Stimulated activated naive CD8-positive, alpha-beta T cell treated with anti-CD3 and anti-CD28 coated beads, Interleukin-15, Interleukin-2, amounts not matched to agents 100 U/mL and 50 U/mL, for 24 hours (primary cell): ENCODE data around the gene PLCXD3.

Source experiments
- ATAC-seq: fragments of 150-1000 bp; cut with Tn5 transposase; one replicate; pipeline ENCODE4 v1.10.0; 2021
- DNase-seq: peaks from one replicate; pipeline ENCODE4 v3.0.0; 2021

The PLCXD3 gene

GRCh38 chr5:41413074-41413473 is 97.3 kb downstream of the PLCXD3 start:
- ATAC-seq (no peak), DNase-seq (no peak)

- ATAC-seq: no peak
- no peak for DNase-seq
These were observed 97.9 kb downstream of the PLCXD3 start for GRCh38 chr5:41412496-41412895.

- ATAC-seq (no peak), DNase-seq (no peak)
These were observed 99.7 kb downstream of the PLCXD3 start for GRCh38 chr5:41410737-41411136.

GRCh38 chr5:41410307-41410706 is 100.1 kb downstream of the PLCXD3 start:
- ATAC-seq (no peak), DNase-seq (no peak)

- ATAC-seq (no peak), DNase-seq (no peak)
These were observed 101.5 kb downstream of the PLCXD3 start for GRCh38 chr5:41408676-41409443.

GRCh38 chr5:41406936-41407335 is 103.5 kb downstream of the PLCXD3 start:
- DNase-seq (no peak), ATAC-seq (no peak)

- ATAC-seq: no peak
- DNase-seq: no peak
These were observed 104.0 kb downstream of the PLCXD3 start for GRCh38 chr5:41406424-41406823.

- ATAC-seq: no peak
These were observed 105.6 kb downstream of the PLCXD3 start for GRCh38 chr5:41404757-41405156.

GRCh38 chr5:41403846-41404245 is 106.6 kb downstream of the PLCXD3 start:
- DNase-seq: no peak

More at GRCh38 chr5:41404757-41405156, 105.6 kb downstream of the PLCXD3 start:
- no peak for DNase-seq

GRCh38 chr5:41402845-41403244 is 107.6 kb downstream of the PLCXD3 start:
- DNase-seq: no peak
- no peak for ATAC-seq

More at GRCh38 chr5:41403846-41404245, 106.6 kb downstream of the PLCXD3 start:
- no peak for ATAC-seq

- ATAC-seq: no peak
These were observed 110.6 kb downstream of the PLCXD3 start for GRCh38 chr5:41399839-41400238.

GRCh38 chr5:41392016-41392415 is 118.4 kb downstream of the PLCXD3 start:
- no peak for ATAC-seq
- DNase-seq: no peak

More at GRCh38 chr5:41399839-41400238, 110.6 kb downstream of the PLCXD3 start:
- DNase-seq: no peak

- ATAC-seq (no peak), DNase-seq (no peak)
These were observed 135.8 kb downstream of the PLCXD3 start for GRCh38 chr5:41374631-41375030.

GRCh38 chr5:41373230-41373629 is 137.2 kb downstream of the PLCXD3 start:
- DNase-seq (no peak), ATAC-seq (no peak)

- no peak for DNase-seq
- no peak for ATAC-seq
These were observed 138.7 kb downstream of the PLCXD3 start for GRCh38 chr5:41371738-41372137.

- ATAC-seq: no peak
- no peak for DNase-seq
These were observed 139.9 kb downstream of the PLCXD3 start for GRCh38 chr5:41370482-41370881.

GRCh38 chr5:41369799-41370198 is 140.6 kb downstream of the PLCXD3 start:
- DNase-seq: no peak
- ATAC-seq: no peak

GRCh38 chr5:41368158-41368557 is 142.2 kb downstream of the PLCXD3 start:
- no peak for DNase-seq
- ATAC-seq: no peak

- ATAC-seq: no peak
- DNase-seq: no peak
These were observed 145.0 kb downstream of the PLCXD3 start for GRCh38 chr5:41365369-41365768.

- DNase-seq (no peak), ATAC-seq (no peak)
These were observed 146.1 kb downstream of the PLCXD3 start for GRCh38 chr5:41364346-41364745.

- no peak for ATAC-seq
- no peak for DNase-seq
These were observed 146.9 kb downstream of the PLCXD3 start for GRCh38 chr5:41363343-41363986.

- DNase-seq: no peak
- ATAC-seq: no peak
These were observed 153.6 kb downstream of the PLCXD3 start for GRCh38 chr5:41356786-41357185.

- no peak for DNase-seq
- no peak for ATAC-seq
These were observed 160.6 kb downstream of the PLCXD3 start for GRCh38 chr5:41349846-41350245.

- ATAC-seq (no peak), DNase-seq (no peak)
These were observed 162.8 kb downstream of the PLCXD3 start for GRCh38 chr5:41347569-41347968.
